SU-DHL-6 (cell line): Measurements from ENCODE around the gene GLYR1.

Source experiments
- H2AFZ ChIP-seq: fragments of 200-600 bp; sonication (generic); 2 replicates; pipeline ENCODE4 v1.6.1; 2014; ENCODE audit warnings: low read depth, mild to moderate bottlenecking, moderate library complexity, mixed read lengths, antibody characterized with exemption, low read length; ENCODE audit not compliant: severe bottlenecking
- H3F3A ChIP-seq: fragments of 200-600 bp; shearing (Covaris generic); 2 replicates; pipeline ENCODE4 v1.6.0; 2016; ENCODE audit warnings: antibody characterized with exemption, mild to moderate bottlenecking; ENCODE audit not compliant: insufficient read depth
- H3K27ac ChIP-seq: fragments of 200-600 bp; sonication (generic); 2 replicates; pipeline ENCODE4 v1.5.1; 2016; ENCODE audit warnings: low read depth, mild to moderate bottlenecking, low read length, moderate library complexity, mixed read lengths
- H3K27me3 ChIP-seq: fragments of 200-600 bp; sonication (generic), shearing (Covaris generic); 2 replicates; pipeline ENCODE4 v1.6.0; 2014; ENCODE audit warnings: mild to moderate bottlenecking, low read length
- H3K36me3 ChIP-seq: fragments of 200-600 bp; sonication (generic); 2 replicates; pipeline ENCODE4 v1.6.1; 2014; ENCODE audit warnings: mild to moderate bottlenecking, low read length, mixed read lengths
- H3K4me2 ChIP-seq: fragments of 300-600, 200-600 bp; shearing (Covaris generic), sonication (generic); 2 replicates; pipeline ENCODE4 v1.6.0; 2014; ENCODE audit warnings: low read length, low read depth, mild to moderate bottlenecking; ENCODE audit not compliant: poor library complexity, severe bottlenecking
- H3K4me3 ChIP-seq: fragments of 200-600 bp; sonication (generic); 2 replicates; pipeline ENCODE4 v1.5.1; 2014; ENCODE audit warnings: antibody characterized with exemption, low read length, mild to moderate bottlenecking, mixed read lengths; ENCODE audit not compliant: insufficient read depth, poor library complexity, severe bottlenecking
- H3K79me2 ChIP-seq: fragments of 200-600 bp; sonication (generic); 2 replicates; pipeline ENCODE4 v1.6.1; 2014; ENCODE audit warnings: mild to moderate bottlenecking, low read length, moderate library complexity; ENCODE audit not compliant: insufficient read depth
- H3K9ac ChIP-seq: fragments of 200-600 bp; sonication (generic); 2 replicates; pipeline ENCODE4 v1.7.0; 2014; ENCODE audit warnings: mild to moderate bottlenecking, low read length
- H3K9me2 ChIP-seq: fragments of 200-600 bp; sonication (generic); replicated peaks from 2 replicates; pipeline ENCODE4 v1.6.1; 2014; ENCODE audit warnings: low read length; ENCODE audit not compliant: insufficient read depth
- H3K9me3 ChIP-seq: fragments of 200-600 bp; sonication (generic); 2 replicates; pipeline ENCODE4 v1.6.1; 2014; ENCODE audit warnings: low read length, mixed read lengths; ENCODE audit not compliant: insufficient read depth
- H4K20me1 ChIP-seq: fragments of 200-600 bp; sonication (generic); 2 replicates; pipeline ENCODE4 v1.6.1; 2014; ENCODE audit warnings: low read depth, mild to moderate bottlenecking, antibody characterized with exemption, low read length, moderate library complexity, mixed read lengths
- EZH2phosphoT487 ChIP-seq: fragments of 200-600 bp; sonication (generic), shearing (Covaris generic); conservative IDR thresholded peaks from 2 replicates; pipeline ENCODE4 v1.6.1; 2018; ENCODE audit warnings: mild to moderate bottlenecking, antibody characterized with exemption, low read length, moderate library complexity, mixed read lengths
- TF ChIP-seq, protein P1 (sequence below): fragments of 200-600 bp; sonication (generic); IDR thresholded peaks from one replicate; pipeline ENCODE4 v1.5.1; 2017; ENCODE audit warnings: antibody characterized with exemption, mild to moderate bottlenecking, low read length, moderate library complexity; ENCODE audit not compliant: insufficient read depth, poor library complexity, severe bottlenecking

Gene GLYR1

GRCh38 chr16:4811773-4812172 is 35.3 kb downstream of the GLYR1 start:
- no peak overlapping the region for H3K9ac ChIP-seq
- no peaks in the 10 kb centered on the region; the same call in 1 of the 2 replicates for H3F3A ChIP-seq
- no peaks in the 10 kb centered on the region for H4K20me1 ChIP-seq
- H3K27ac ChIP-seq: no peak overlapping the region
- no peak overlapping the region for H3K4me3 ChIP-seq
- TF ChIP-seq EZH2phosphoT487: no peak
- TF ChIP-seq, protein P1, sequence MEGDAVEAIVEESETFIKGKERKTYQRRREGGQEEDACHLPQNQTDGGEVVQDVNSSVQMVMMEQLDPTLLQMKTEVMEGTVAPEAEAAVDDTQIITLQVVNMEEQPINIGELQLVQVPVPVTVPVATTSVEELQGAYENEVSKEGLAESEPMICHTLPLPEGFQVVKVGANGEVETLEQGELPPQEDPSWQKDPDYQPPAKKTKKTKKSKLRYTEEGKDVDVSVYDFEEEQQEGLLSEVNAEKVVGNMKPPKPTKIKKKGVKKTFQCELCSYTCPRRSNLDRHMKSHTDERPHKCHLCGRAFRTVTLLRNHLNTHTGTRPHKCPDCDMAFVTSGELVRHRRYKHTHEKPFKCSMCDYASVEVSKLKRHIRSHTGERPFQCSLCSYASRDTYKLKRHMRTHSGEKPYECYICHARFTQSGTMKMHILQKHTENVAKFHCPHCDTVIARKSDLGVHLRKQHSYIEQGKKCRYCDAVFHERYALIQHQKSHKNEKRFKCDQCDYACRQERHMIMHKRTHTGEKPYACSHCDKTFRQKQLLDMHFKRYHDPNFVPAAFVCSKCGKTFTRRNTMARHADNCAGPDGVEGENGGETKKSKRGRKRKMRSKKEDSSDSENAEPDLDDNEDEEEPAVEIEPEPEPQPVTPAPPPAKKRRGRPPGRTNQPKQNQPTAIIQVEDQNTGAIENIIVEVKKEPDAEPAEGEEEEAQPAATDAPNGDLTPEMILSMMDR: no peak
- no peaks in the 10 kb centered on the region for H3K27me3 ChIP-seq
- H3K9me2 ChIP-seq: no peaks in the 10 kb centered on the region
- no peak overlapping the region for H2AFZ ChIP-seq
- H3K79me2 ChIP-seq: no peaks in the 10 kb centered on the region
- H3K9me3 ChIP-seq: no peaks in the 10 kb centered on the region
- H3K36me3 ChIP-seq: peaks cover 7% of the 10 kb centered on the region; the same call in 1 of the 2 replicates
- H3K4me2 ChIP-seq: no peak overlapping the region

- Histone ChIP-seq H2AFZ (no peak overlapping the region), H3K27ac (no peak overlapping the region), H3K9me2 (no peaks in the 10 kb centered on the region), H3K36me3 (peaks cover 7% of the 10 kb centered on the region; the same call in 1 of the 2 replicates), H3F3A (no peaks in the 10 kb centered on the region; the same call in 1 of the 2 replicates), H3K9ac (no peak overlapping the region), H3K9me3 (no peaks in the 10 kb centered on the region), H4K20me1 (no peaks in the 10 kb centered on the region), H3K79me2 (no peaks in the 10 kb centered on the region), H3K4me3 (no peak overlapping the region), H3K4me2 (no peak overlapping the region), H3K27me3 (no peaks in the 10 kb centered on the region)
- TF ChIP-seq, protein P1: no peak
- no peak for TF ChIP-seq EZH2phosphoT487
Measured at GRCh38 chr16:4811242-4811641, 35.8 kb downstream of the GLYR1 start.

GRCh38 chr16:4806280-4806679 is 40.8 kb downstream of the GLYR1 start:
- Histone ChIP-seq H3K27ac (no peak overlapping the region), H3F3A (peaks cover 8% of the 10 kb centered on the region), H3K9ac (no peak overlapping the region), H3K36me3 (peaks cover 7% of the 10 kb centered on the region; the same call in 1 of the 2 replicates), H3K4me3 (no peak overlapping the region), H3K9me3 (no peaks in the 10 kb centered on the region), H3K79me2 (no peaks in the 10 kb centered on the region), H4K20me1 (no peaks in the 10 kb centered on the region), H3K4me2 (no peak overlapping the region), H2AFZ (no peak overlapping the region), H3K9me2 (no peaks in the 10 kb centered on the region), H3K27me3 (no peaks in the 10 kb centered on the region)
- TF ChIP-seq, protein P1: no peak
- no peak for TF ChIP-seq EZH2phosphoT487
